SK-N-SH treated with all-trans-retinoic acid at 6 μM for 48 hours (cell line): ENCODE measurements around the gene CEP57L1.

Experiments
- ATAC-seq: fragments of 200-7000 bp; cut with Tn5 transposase; 3 replicates; pipeline ENCODE4 v1.9.1; 2020; ENCODE audit warnings: mild to moderate bottlenecking, moderate library complexity
- ARNTL ChIP-seq: fragments of 450-650 bp; formaldehyde crosslinking; IDR thresholded peaks from 2 replicates; pipeline ENCODE4 v1.5.0; 2020; ENCODE audit warnings: low read depth, mild to moderate bottlenecking, moderate library complexity, borderline replicate concordance
- CREB5 ChIP-seq: fragments of 250-450 bp; sonication (Bioruptor Pico); IDR thresholded peaks from 2 replicates; pipeline ENCODE4 v1.5.1; 2020; ENCODE audit warnings: low read depth, mild to moderate bottlenecking, moderate library complexity
- CSDC2 ChIP-seq: fragments of 250-450 bp; sonication (Bioruptor Pico); IDR thresholded peaks from 2 replicates; pipeline ENCODE4 v1.5.0; 2020; ENCODE audit warnings: mild to moderate bottlenecking, moderate library complexity
- CSRNP3 ChIP-seq: fragments of 250-450 bp; sonication (Bioruptor Pico); IDR thresholded peaks from 2 replicates; pipeline ENCODE4 v1.5.1; 2021; ENCODE audit warnings: mild to moderate bottlenecking, moderate library complexity
- ESRRG ChIP-seq: fragments of 250-450 bp; sonication (Bioruptor Pico); IDR thresholded peaks from 2 replicates; pipeline ENCODE4 v1.6.1; 2021; ENCODE audit warnings: mild to moderate bottlenecking
- GLIS3 ChIP-seq: fragments of 250-450 bp; sonication (Bioruptor Pico); IDR thresholded peaks from 2 replicates; pipeline ENCODE4 v1.5.0; 2020; ENCODE audit warnings: mild to moderate bottlenecking, moderate library complexity
- ISL1 ChIP-seq: fragments of 250-450 bp; sonication (Bioruptor Pico); IDR thresholded peaks from 2 replicates; pipeline ENCODE4 v2.1.2; 2022; ENCODE audit warnings: mild to moderate bottlenecking, moderate library complexity
- OSR1 ChIP-seq: fragments of 250-450 bp; sonication (Bioruptor Pico); IDR thresholded peaks from 2 replicates; pipeline ENCODE4 v1.8.0; 2022; ENCODE audit warnings: moderate library complexity, mild to moderate bottlenecking, inconsistent platforms
- POU6F1 ChIP-seq: fragments of 250-450 bp; sonication (Bioruptor Pico); IDR thresholded peaks from 2 replicates; pipeline ENCODE4 v1.8.0; 2021; ENCODE audit warnings: low read depth, mild to moderate bottlenecking, moderate library complexity, borderline replicate concordance
- PPARA ChIP-seq: fragments of 250-450 bp; sonication (Bioruptor Pico); IDR thresholded peaks from 2 replicates; pipeline ENCODE4 v1.5.0; 2020; ENCODE audit warnings: mild to moderate bottlenecking, borderline replicate concordance
- RARB ChIP-seq: fragments of 250-450 bp; sonication (Bioruptor Pico); IDR thresholded peaks from 2 replicates; pipeline ENCODE4 v1.8.0; 2021; ENCODE audit warnings: mild to moderate bottlenecking, moderate library complexity
- SNAI2 ChIP-seq: fragments of 250-450 bp; sonication (Bioruptor Pico); IDR thresholded peaks from 2 replicates; pipeline ENCODE4 v1.5.0; 2020; ENCODE audit warnings: mild to moderate bottlenecking, moderate library complexity
- TCF4 ChIP-seq: fragments of 250-450 bp; sonication (Bioruptor Pico); IDR thresholded peaks from 2 replicates; pipeline ENCODE4 v1.8.0; 2021; ENCODE audit warnings: mild to moderate bottlenecking, moderate library complexity, borderline replicate concordance
- TOX ChIP-seq: fragments of 250-450 bp; sonication (Bioruptor Pico); IDR thresholded peaks from 2 replicates; pipeline ENCODE4 v1.8.0; 2021; ENCODE audit warnings: mild to moderate bottlenecking, moderate library complexity, borderline replicate concordance
- TSHZ2 ChIP-seq: fragments of 250-450 bp; sonication (Bioruptor Pico); IDR thresholded peaks from 2 replicates; pipeline ENCODE4 v1.5.0; 2020; ENCODE audit warnings: mild to moderate bottlenecking, moderate library complexity
- ZC3H10 ChIP-seq: fragments of 250-450 bp; sonication (Bioruptor Pico); IDR thresholded peaks from 2 replicates; pipeline ENCODE4 v1.5.1; 2021; ENCODE audit warnings: mild to moderate bottlenecking, moderate library complexity
- ZFP3 ChIP-seq: fragments of 250-450 bp; sonication (Bioruptor Pico); IDR thresholded peaks from 2 replicates; pipeline ENCODE4 v1.5.0; 2020; ENCODE audit warnings: mild to moderate bottlenecking, moderate library complexity
- ZFP30 ChIP-seq: fragments of 450-650 bp; formaldehyde crosslinking; IDR thresholded peaks from 2 replicates; pipeline ENCODE4 v1.5.0; 2022; ENCODE audit warnings: mild to moderate bottlenecking, moderate library complexity
- ZNF565 ChIP-seq: fragments of 450-650 bp; formaldehyde crosslinking; conservative IDR thresholded peaks from 2 replicates; pipeline ENCODE4 v1.5.0; 2020; ENCODE audit warnings: low read depth, mild to moderate bottlenecking, moderate library complexity
- ZNF70 ChIP-seq: fragments of 450-650 bp; formaldehyde crosslinking; IDR thresholded peaks from 2 replicates; pipeline ENCODE4 v1.5.0; 2020; ENCODE audit warnings: mild to moderate bottlenecking, moderate library complexity
- ZNF8 ChIP-seq: fragments of 450-650 bp; formaldehyde crosslinking; IDR thresholded peaks from 2 replicates; pipeline ENCODE4 v1.5.0; 2020; ENCODE audit warnings: mild to moderate bottlenecking, moderate library complexity

CEP57L1 gene

GRCh38 chr6:109202409-109203264, 107.3 kb downstream of the CEP57L1 start:
- no peak; the same call in 2 of the 3 replicates for ATAC-seq
- TF ChIP-seq ZFP30 (CRISPR knock-in tag) = no peak
- no peak for TF ChIP-seq TSHZ2 (CRISPR knock-in tag)
- no peak for TF ChIP-seq CSRNP3
- no peak for TF ChIP-seq SNAI2
- no peak for TF ChIP-seq GLIS3 (CRISPR knock-in tag)
- TF ChIP-seq ISL1 = no peak
- TF ChIP-seq TOX (CRISPR knock-in tag) = no peak
- TF ChIP-seq ZNF565 (CRISPR knock-in tag) = no peak
- TF ChIP-seq PPARA (CRISPR knock-in tag) = no peak
- no peak for TF ChIP-seq OSR1 (CRISPR knock-in tag)
- no peak for TF ChIP-seq ESRRG (CRISPR knock-in tag)

GRCh38 chr6:109204511-109204910, 109.2 kb downstream of the CEP57L1 start:
- TF ChIP-seq RARB (CRISPR knock-in tag) = no peak
- TF ChIP-seq CREB5 (CRISPR knock-in tag) = no peak
- no peak for TF ChIP-seq ZNF8 (CRISPR knock-in tag)
- no peak for TF ChIP-seq ZNF70 (CRISPR knock-in tag)
- no peak for TF ChIP-seq TOX (CRISPR knock-in tag)
- TF ChIP-seq ZNF565 (CRISPR knock-in tag) = no peak
- no peak for TF ChIP-seq ARNTL (CRISPR knock-in tag)
- TF ChIP-seq ISL1 = no peak
- TF ChIP-seq ZFP3 (CRISPR knock-in tag) = no peak
- TF ChIP-seq GLIS3 (CRISPR knock-in tag) = no peak
- TF ChIP-seq TSHZ2 (CRISPR knock-in tag) = no peak
- TF ChIP-seq ESRRG (CRISPR knock-in tag) = no peak
- TF ChIP-seq SNAI2 = no peak
- no peak for TF ChIP-seq CSDC2
- TF ChIP-seq TCF4 = no peak
- no peak for TF ChIP-seq ZC3H10 (CRISPR knock-in tag)
- no peak for TF ChIP-seq POU6F1 (CRISPR knock-in tag)
- TF ChIP-seq OSR1 (CRISPR knock-in tag) = no peak
- no peak for TF ChIP-seq PPARA (CRISPR knock-in tag)
- no peak for ATAC-seq
